ENCODE data around the gene ADGRB3.

ADGRB3 gene

GRCh38 chr6:69261010-69261409 is 625.9 kb downstream of the ADGRB3 start:
- POLR2A ChIA-PET: no interaction called here
- CTCF ChIA-PET: no interaction called here
- DNase-seq (ENCODE audit: extremely low spot score): no peak
- TF ChIP-seq CTCF (IDR thresholded peaks at IDR 0.05; ENCODE audit: control extremely low read depth, extremely low read depth, low read depth, missing control alignments): no peak

- CTCF ChIA-PET: interaction anchor here (1.2 kb wide), 1 partner anchor 20 kb away, joined by 3 read pairs; no protein-coding TSS in a partner anchor
- TF ChIP-seq CTCF (IDR thresholded peaks at IDR 0.05; ENCODE audit: control extremely low read depth, extremely low read depth, low read depth, missing control alignments): no peak
- DNase-seq (ENCODE audit: extremely low spot score): no peak
- POLR2A ChIA-PET: no interaction called here
Observed at GRCh38 chr6:69263297-69263696, 628.2 kb downstream of the ADGRB3 start.

GRCh38 chr6:69265090-69265489 is 630.0 kb downstream of the ADGRB3 start:
- no peak for DNase-seq (ENCODE audit: extremely low spot score)
- POLR2A ChIA-PET: no interaction called here
- CTCF ChIA-PET: interaction anchor here (2.2 kb wide), 1 partner anchor 16 kb away, joined by 4 read pairs; no protein-coding TSS in a partner anchor
- no peak for TF ChIP-seq CTCF (IDR thresholded peaks at IDR 0.05; ENCODE audit: control extremely low read depth, extremely low read depth, low read depth, missing control alignments)

GRCh38 chr6:69265706-69266105 is 630.6 kb downstream of the ADGRB3 start:
- CTCF ChIA-PET: interaction anchor here (2.2 kb wide), 1 partner anchor 15 kb away, joined by 4 read pairs; no protein-coding TSS in a partner anchor
- no peak for TF ChIP-seq CTCF (IDR thresholded peaks at IDR 0.05; ENCODE audit: control extremely low read depth, extremely low read depth, low read depth, missing control alignments)
- POLR2A ChIA-PET: no interaction called here
- DNase-seq (ENCODE audit: extremely low spot score): no peak

GRCh38 chr6:69276204-69276603 is 641.1 kb downstream of the ADGRB3 start:
- DNase-seq (ENCODE audit: extremely low spot score): no peak
- ChIA-PET POLR2A (no interaction called here), CTCF (no interaction called here)
- no peak for TF ChIP-seq CTCF (IDR thresholded peaks at IDR 0.05; ENCODE audit: control extremely low read depth, extremely low read depth, low read depth, missing control alignments)

GRCh38 chr6:69279805-69280204 is 644.7 kb downstream of the ADGRB3 start:
- DNase-seq (ENCODE audit: extremely low spot score): no peak
- ChIA-PET POLR2A (no interaction called here), CTCF (interaction anchor here (2.0 kb wide), 1 partner anchor 10 kb away, joined by 4 read pairs; no protein-coding TSS in a partner anchor)
- no peak for TF ChIP-seq CTCF (IDR thresholded peaks at IDR 0.05; ENCODE audit: control extremely low read depth, extremely low read depth, low read depth, missing control alignments)

GRCh38 chr6:69280858-69281257 is 645.8 kb downstream of the ADGRB3 start:
- DNase-seq (ENCODE audit: extremely low spot score): no peak
- ChIA-PET POLR2A (no interaction called here), CTCF (interaction anchor here (1.8 kb wide), 1 partner anchor 16 kb away, joined by 4 read pairs; no protein-coding TSS in a partner anchor)
- TF ChIP-seq CTCF (IDR thresholded peaks at IDR 0.05; ENCODE audit: control extremely low read depth, extremely low read depth, low read depth, missing control alignments): no peak

Measured in GM10248 (cell line).